Stimulated activated CD4-positive, alpha-beta T cell treated with anti-CD3 and anti-CD28 coated beads, Interleukin-2, amount 100 ng/mL, for 48 hours (primary cell): ENCODE results near the gene SLC25A48.

Experiments used
- DNase-seq, 2 donors: peaks; one replicate each; pipeline ENCODE4 v3.0.0-alpha.2; 2020

SLC25A48 gene

DNA sequence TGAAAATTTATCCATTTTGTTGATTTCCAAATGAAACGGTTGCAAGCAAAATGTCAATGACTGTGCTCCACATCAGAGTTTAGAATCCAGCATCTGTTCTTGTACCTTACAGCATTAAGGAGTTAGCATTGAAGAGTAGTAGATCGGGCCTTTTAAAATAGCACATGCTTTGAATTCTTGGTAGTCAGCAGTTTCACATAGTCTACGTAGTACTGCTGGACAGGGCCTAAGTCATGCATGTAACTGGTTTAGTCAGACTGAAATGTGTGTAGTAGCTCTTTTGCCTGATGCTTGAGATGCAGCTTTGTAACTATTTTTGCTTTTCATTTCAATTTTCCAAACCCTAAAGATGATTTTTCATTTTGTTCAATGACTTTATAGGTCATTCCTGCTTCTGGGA lies 100.5 kb downstream of the SLC25A48 start:
- DNase-seq, result no peak

DNA sequence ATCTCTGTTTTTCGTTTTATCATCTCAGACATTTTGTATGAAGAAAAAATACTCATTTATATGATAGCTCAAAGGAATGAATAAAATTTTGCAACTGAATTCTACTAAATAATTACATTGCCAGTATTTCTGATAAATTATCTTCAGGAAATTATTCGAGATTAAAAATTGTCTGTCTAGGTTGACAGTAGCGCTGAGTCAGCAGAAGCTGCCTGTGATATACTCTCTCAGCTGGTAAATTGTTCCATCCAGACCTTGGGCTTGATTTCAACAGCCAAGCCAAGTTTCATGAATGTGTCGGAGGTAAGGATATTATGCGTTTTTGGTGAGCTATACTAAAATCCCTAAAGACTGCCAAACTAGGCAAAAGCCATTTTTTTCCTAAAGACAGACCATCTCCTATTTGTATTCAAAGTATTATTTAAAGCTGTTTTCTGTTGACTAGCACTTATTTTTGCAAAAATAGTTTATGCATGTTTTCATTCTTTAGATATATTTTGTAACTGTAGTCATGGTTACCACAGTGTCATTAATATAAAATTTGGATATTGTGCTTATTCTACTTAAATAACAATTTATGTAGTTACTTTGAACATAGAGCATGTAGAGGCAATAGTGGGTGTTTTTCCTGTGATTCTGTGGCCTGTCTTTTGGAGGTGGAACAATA lies 102.9 kb downstream of the SLC25A48 start:
- no peak for DNase-seq
